PC-9 (cell line): Measurements from ENCODE around the gene CARS1. TPM values are rescaled to one million over a fixed set of nuclear protein-coding genes. Genes with fewer than 3 reads are reported as not detected.

Experiments used
- BruUV-seq: library from RNA; stranded (reverse); fragments of 400-500 nt; replicated peaks from 2 replicates; lab custom pipeline; 2021; lab: Mats Ljungman, UMichigan
- CTCF ChIA-PET: fragments of 300-600 bp; sonication (Branson Sonifier 250); formaldehyde crosslinking; loops from one replicate; lab custom pipeline; 2022; ENCODE audit warnings: antibody characterized with exemption; lab: Charles Lee
- POLR2A ChIA-PET: fragments of 300-600 bp; sonication (Branson Sonifier 250); formaldehyde crosslinking; loops from one replicate; lab custom pipeline; 2022; ENCODE audit warnings: antibody characterized with exemption; ENCODE audit not compliant: unreplicated experiment; lab: Charles Lee
- DNase-seq, 2 experiments: peaks; one replicate each; pipeline versions ENCODE4 v3.0.0 to v3.0.0-alpha.2; 2015 to 2022; ENCODE audit warnings: mixed read lengths in 1 of 2
- H2AFZ ChIP-seq: fragments of 200-600 bp; sonication (generic); 2 replicates; pipeline ENCODE4 v1.8.1; 2017; ENCODE audit warnings: antibody characterized with exemption
- H3F3A ChIP-seq: fragments of 200-600 bp; sonication (generic); 2 replicates; pipeline ENCODE4 v1.8.1; 2017; ENCODE audit warnings: antibody characterized with exemption, mild to moderate bottlenecking, low read depth; ENCODE audit not compliant: insufficient read depth
- H3K27ac ChIP-seq: fragments of 200-600 bp; sonication (generic); 2 replicates; pipeline ENCODE4 v1.6.1; 2016; ENCODE audit warnings: mixed run types
- H3K27me3 ChIP-seq: fragments of 200-600 bp; sonication (generic); 2 replicates; pipeline ENCODE4 v1.6.1; 2016; ENCODE audit warnings: low read depth, mixed run types; ENCODE audit not compliant: insufficient read depth
- H3K36me3 ChIP-seq: fragments of 200-600 bp; sonication (generic); 2 replicates; pipeline ENCODE4 v1.6.1; 2016; ENCODE audit warnings: low read depth, mixed run types
- H3K4me1 ChIP-seq: fragments of 200-600 bp; sonication (generic); replicated peaks from 2 replicates; pipeline ENCODE4 v1.6.1; 2016; ENCODE audit warnings: mixed run types; ENCODE audit not compliant: insufficient read depth
- H3K4me2 ChIP-seq: fragments of 200-600 bp; sonication (generic); 2 replicates; pipeline ENCODE4 v1.6.1; 2017; ENCODE audit warnings: mixed run types
- H3K4me3 ChIP-seq: fragments of 200-600 bp; sonication (generic); 2 replicates; pipeline ENCODE4 v1.6.1; 2016; ENCODE audit warnings: mixed run types
- H3K79me2 ChIP-seq: fragments of 200-600 bp; sonication (generic); 2 replicates; pipeline ENCODE4 v1.6.1; 2017; ENCODE audit warnings: low read depth, mixed run types
- H3K9me2 ChIP-seq: fragments of 200-600 bp; sonication (generic); 2 replicates; pipeline ENCODE4 v1.8.1; 2017; ENCODE audit warnings: mild to moderate bottlenecking; ENCODE audit not compliant: insufficient read depth
- H3K9me3 ChIP-seq: fragments of 200-600 bp; sonication (generic); 2 replicates; pipeline ENCODE4 v1.8.1; 2016; ENCODE audit warnings: low read depth; ENCODE audit not compliant: insufficient read depth
- H4K20me1 ChIP-seq: fragments of 200-600 bp; sonication (generic); 2 replicates; pipeline ENCODE4 v1.8.1; 2017; ENCODE audit not compliant: insufficient read depth
- CTCF ChIP-seq: fragments of 200-600 bp; sonication (generic); conservative IDR thresholded peaks from 2 replicates; pipeline ENCODE4 v1.6.1; 2017; ENCODE audit warnings: mixed run types, antibody characterized with exemption, mild to moderate bottlenecking, moderate library complexity
- EZH2 ChIP-seq: fragments of 200-600 bp; sonication (generic); IDR thresholded peaks from 2 replicates; pipeline ENCODE4 v1.8.0; 2017; ENCODE audit warnings: antibody characterized with exemption, low read depth
- intact Hi-C: fragments of 100-400 bp; cut with micrococcal nuclease; formaldehyde crosslinking; loops from one replicate; pipeline ENCODE4 v1.10.0; 2022; ENCODE audit not compliant: unreplicated experiment
- total RNA-seq: library from RNA; stranded (reverse); gene quantifications from 2 replicates; pipeline ENCODE4 v1.2.3, GENCODE V29; 2021

The CARS1 gene
- total RNA-seq, 1 experiment from 2014 or later, result 78.8 TPM

DNA sequence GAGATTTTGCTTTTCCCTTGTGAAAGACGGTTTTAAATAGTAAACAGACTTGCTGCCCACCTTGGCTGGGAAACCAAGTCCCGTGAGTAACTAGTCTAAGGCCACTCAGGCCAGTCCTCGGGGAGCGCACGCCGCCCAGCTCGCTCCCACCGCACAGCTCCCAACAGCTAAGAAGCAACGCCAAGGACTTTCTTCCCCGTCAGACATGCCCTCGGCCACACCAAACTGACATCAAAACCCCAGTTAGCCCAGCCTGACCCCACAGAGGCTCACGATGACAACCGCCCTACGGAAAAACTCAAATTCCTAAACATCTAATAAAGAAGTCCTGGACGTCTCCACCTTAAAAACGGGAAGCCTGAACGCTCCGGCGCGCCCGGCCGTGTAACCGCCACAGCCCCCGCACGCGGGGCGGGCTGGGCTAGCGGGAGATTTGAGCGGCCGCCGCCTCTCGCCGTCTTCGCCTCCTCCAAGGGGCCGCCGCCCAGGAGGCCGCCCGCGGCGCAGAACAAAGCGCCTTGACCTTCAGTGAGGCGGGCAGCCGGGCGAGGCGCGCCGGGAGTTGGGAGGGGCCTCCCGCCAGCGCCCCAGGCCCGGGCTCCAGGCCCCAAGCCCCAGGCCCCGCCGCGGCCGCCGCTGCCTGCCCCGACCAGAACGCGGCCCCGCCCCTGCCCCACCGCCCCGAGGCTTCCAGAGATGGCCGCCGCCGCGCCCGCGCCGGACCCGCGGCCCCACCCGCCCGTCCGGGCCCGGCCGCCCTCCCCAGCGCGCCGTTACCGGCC, 65.6 kb downstream of the CARS1 start:
- no peaks in the 10 kb centered on the region for H3K36me3 ChIP-seq
- POLR2A ChIA-PET, result interaction anchor here (0.6 to 0.7 kb wide), 2 partner anchors 8 to 107 kb away, joined by 3 to 9 read pairs; no protein-coding TSS in a partner anchor

GRCh38 chr11:2990617-2991451, 66.4 kb downstream of the CARS1 start:
- peak in 1 of 2 experiments; percentile 43 for DNase-seq
- Histone ChIP-seq H3K27ac (peak overlapping the region; percentile 73), H3F3A (peaks cover 9% of the 10 kb centered on the region; the same call in 1 of the 2 replicates), H3K27me3 (no peaks in the 10 kb centered on the region), H3K4me1 (peaks cover 26% of the 10 kb centered on the region), H4K20me1 (no peaks in the 10 kb centered on the region; the same call in 1 of the 2 replicates), H3K36me3 (no peaks in the 10 kb centered on the region), H2AFZ (peak overlapping the region; percentile 66; the same call in 1 of the 2 replicates), H3K4me3 (peak overlapping the region; percentile 85), H3K9me3 (no peaks in the 10 kb centered on the region), H3K9me2 (no peaks in the 10 kb centered on the region), H3K4me2 (peak overlapping the region; percentile 99), H3K79me2 (peaks cover 59% of the 10 kb centered on the region)
- TF ChIP-seq CTCF (no peak), EZH2 (no peak)
- ChIA-PET CTCF (interaction anchor here (1.1 kb wide), 1 partner anchor 101 kb away, joined by 4 read pairs; no protein-coding TSS in a partner anchor), POLR2A (interaction anchor here (0.8 kb wide), 1 partner anchor 8 kb away, joined by 3 read pairs; no protein-coding TSS in a partner anchor)
- intact Hi-C loops, result no loop called here
- BruUV-seq, result TSS peak; percentile 37

More for the DNA sequence above, 65.6 kb downstream of the CARS1 start:
- Histone ChIP-seq H3K4me1 (peaks cover 26% of the 10 kb centered on the region), H4K20me1 (no peaks in the 10 kb centered on the region; the same call in 1 of the 2 replicates), H2AFZ (0 out of 2 replicates have a peak overlapping the region, but pooled peaks have one; percentile 66), H3K27ac (peak overlapping the region; percentile 73), H3K9me3 (no peaks in the 10 kb centered on the region), H3K27me3 (no peaks in the 10 kb centered on the region), H3K4me2 (peak overlapping the region; percentile 99), H3K79me2 (peaks cover 51% of the 10 kb centered on the region), H3K4me3 (peak overlapping the region; percentile 85), H3K9me2 (no peaks in the 10 kb centered on the region), H3F3A (peaks cover 9% of the 10 kb centered on the region; the same call in 1 of the 2 replicates)
- BruUV-seq, result no TSS peak
- TF ChIP-seq EZH2, result no peak
- no peak for TF ChIP-seq CTCF
- DNase-seq, result peak in 1 of 2 experiments; percentile 62
- CTCF ChIA-PET, result interaction anchor here (0.6 to 0.8 kb wide), 2 partner anchors 348 to 711 kb away, joined by 3 to 14 read pairs; no protein-coding TSS in a partner anchor
- intact Hi-C loops, result no loop called here

- H3F3A ChIP-seq, result peaks cover 9% of the 10 kb centered on the region; the same call in 1 of the 2 replicates
- ChIA-PET POLR2A (no interaction called here), CTCF (no interaction called here)
- BruUV-seq, result no TSS peak
- H3K27ac ChIP-seq, result peak overlapping the region; percentile 73
- TF ChIP-seq EZH2 (no peak), CTCF (no peak)
- no peaks in the 10 kb centered on the region for H3K9me2 ChIP-seq
- H3K9me3 ChIP-seq, result no peaks in the 10 kb centered on the region
- H3K4me2 ChIP-seq, result peak overlapping the region; percentile 99
- no peak for DNase-seq
- intact Hi-C loops, result no loop called here
- no peaks in the 10 kb centered on the region for H3K27me3 ChIP-seq
- H4K20me1 ChIP-seq, result no peaks in the 10 kb centered on the region; the same call in 1 of the 2 replicates
- H2AFZ ChIP-seq, result no peak overlapping the region
- H3K4me1 ChIP-seq, result peaks cover 26% of the 10 kb centered on the region
- H3K4me3 ChIP-seq, result peak overlapping the region; percentile 85
- peaks cover 72% of the 10 kb centered on the region for H3K79me2 ChIP-seq
- no peaks in the 10 kb centered on the region for H3K36me3 ChIP-seq
Measured at GRCh38 chr11:2989551-2989950, 67.7 kb downstream of the CARS1 start.
